ENCODE measurements around the gene SNX15.

SNX15 gene

GRCh38 chr11:65064847-65065240, 37.6 kb downstream of the SNX15 start:
- DNase-seq (ENCODE audit: extremely low read depth, insufficient read length), result no peak
- TF ChIP-seq, protein P1, sequence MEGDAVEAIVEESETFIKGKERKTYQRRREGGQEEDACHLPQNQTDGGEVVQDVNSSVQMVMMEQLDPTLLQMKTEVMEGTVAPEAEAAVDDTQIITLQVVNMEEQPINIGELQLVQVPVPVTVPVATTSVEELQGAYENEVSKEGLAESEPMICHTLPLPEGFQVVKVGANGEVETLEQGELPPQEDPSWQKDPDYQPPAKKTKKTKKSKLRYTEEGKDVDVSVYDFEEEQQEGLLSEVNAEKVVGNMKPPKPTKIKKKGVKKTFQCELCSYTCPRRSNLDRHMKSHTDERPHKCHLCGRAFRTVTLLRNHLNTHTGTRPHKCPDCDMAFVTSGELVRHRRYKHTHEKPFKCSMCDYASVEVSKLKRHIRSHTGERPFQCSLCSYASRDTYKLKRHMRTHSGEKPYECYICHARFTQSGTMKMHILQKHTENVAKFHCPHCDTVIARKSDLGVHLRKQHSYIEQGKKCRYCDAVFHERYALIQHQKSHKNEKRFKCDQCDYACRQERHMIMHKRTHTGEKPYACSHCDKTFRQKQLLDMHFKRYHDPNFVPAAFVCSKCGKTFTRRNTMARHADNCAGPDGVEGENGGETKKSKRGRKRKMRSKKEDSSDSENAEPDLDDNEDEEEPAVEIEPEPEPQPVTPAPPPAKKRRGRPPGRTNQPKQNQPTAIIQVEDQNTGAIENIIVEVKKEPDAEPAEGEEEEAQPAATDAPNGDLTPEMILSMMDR (IDR thresholded peaks at IDR 0.05; ENCODE audit: insufficient read depth, low read length, poor library complexity, severe bottlenecking), result no peak
- Histone ChIP-seq H3K27me3 (replicated peaks; ENCODE audit: control insufficient read depth, insufficient read depth, low read length) (no peaks in the 10 kb centered on the region), H3K36me3 (ENCODE audit: control insufficient read depth, insufficient read depth, low read length) (no peaks in the 10 kb centered on the region), H3K4me3 (replicated peaks; ENCODE audit: low read depth, low read length) (no peak overlapping the region)

DNA sequence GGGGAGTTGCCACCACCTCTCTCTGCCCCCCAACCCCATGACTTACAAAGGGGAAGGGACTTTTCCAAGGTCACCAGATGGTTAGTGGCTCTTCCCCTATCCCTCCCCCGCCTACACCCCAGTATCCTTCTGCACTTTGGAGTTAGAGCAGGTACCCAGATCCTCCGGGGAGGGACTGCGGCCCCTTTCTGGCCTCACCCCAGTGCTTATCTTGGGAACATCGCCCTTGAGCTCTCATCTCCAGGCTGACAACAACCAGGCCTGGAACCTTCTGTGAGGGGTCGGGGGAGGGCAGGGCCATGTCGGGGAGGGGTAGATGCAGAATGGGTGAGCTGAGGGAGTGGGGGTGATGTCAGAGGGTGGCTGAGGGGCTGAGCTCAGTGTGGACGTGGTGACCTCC, 38.6 kb downstream of the SNX15 start:
- no peak for DNase-seq (ENCODE audit: extremely low read depth, insufficient read length)
- Histone ChIP-seq H3K27me3 (replicated peaks; ENCODE audit: control insufficient read depth, insufficient read depth, low read length) (no peaks in the 10 kb centered on the region), H3K36me3 (ENCODE audit: control insufficient read depth, insufficient read depth, low read length) (no peaks in the 10 kb centered on the region), H3K4me3 (replicated peaks; ENCODE audit: low read depth, low read length) (no peak overlapping the region)
- TF ChIP-seq, protein P1 (IDR thresholded peaks at IDR 0.05; ENCODE audit: insufficient read depth, low read length, poor library complexity, severe bottlenecking), result no peak

GRCh38 chr11:65066315-65066714, 39.1 kb downstream of the SNX15 start:
- no peaks in the 10 kb centered on the region for H3K27me3 ChIP-seq (replicated peaks; ENCODE audit: control insufficient read depth, insufficient read depth, low read length)
- TF ChIP-seq, protein P1 (IDR thresholded peaks at IDR 0.05; ENCODE audit: insufficient read depth, low read length, poor library complexity, severe bottlenecking), result no peak
- no peaks in the 10 kb centered on the region for H3K36me3 ChIP-seq (ENCODE audit: control insufficient read depth, insufficient read depth, low read length)
- H3K4me3 ChIP-seq (replicated peaks; ENCODE audit: low read depth, low read length), result no peak overlapping the region
- no peak for DNase-seq (ENCODE audit: extremely low read depth, insufficient read length)

DNA sequence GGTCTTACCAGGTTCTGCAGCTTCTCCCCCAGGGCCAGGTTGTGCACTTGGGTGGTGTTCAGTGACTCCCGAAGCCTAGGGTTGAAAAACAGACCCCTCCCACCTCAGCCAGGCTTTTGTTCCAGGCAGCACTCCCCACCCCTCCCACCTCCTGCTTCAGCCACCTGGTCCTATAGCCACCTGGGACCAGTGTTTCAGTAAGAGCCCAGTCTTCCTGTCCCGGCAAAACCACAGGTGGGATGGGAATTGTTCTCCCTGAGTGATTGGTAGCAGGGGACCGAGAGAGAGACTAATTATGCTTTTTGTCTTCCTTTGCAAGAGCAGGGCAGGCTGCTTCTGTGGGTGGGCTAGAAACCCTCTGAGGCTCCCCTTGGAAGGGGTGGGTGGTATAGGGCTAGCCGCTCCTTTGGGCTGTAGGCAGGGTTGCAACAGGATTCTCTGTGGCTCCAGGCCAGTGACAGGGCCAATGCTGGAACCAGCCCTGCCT, 39.6 kb downstream of the SNX15 start:
- Histone ChIP-seq H3K4me3 (replicated peaks; ENCODE audit: low read depth, low read length) (no peak overlapping the region), H3K36me3 (ENCODE audit: control insufficient read depth, insufficient read depth, low read length) (no peaks in the 10 kb centered on the region), H3K27me3 (replicated peaks; ENCODE audit: control insufficient read depth, insufficient read depth, low read length) (no peaks in the 10 kb centered on the region)
- TF ChIP-seq, protein P1 (IDR thresholded peaks at IDR 0.05; ENCODE audit: insufficient read depth, low read length, poor library complexity, severe bottlenecking), result no peak
- no peak for DNase-seq (ENCODE audit: extremely low read depth, insufficient read length)

DNA sequence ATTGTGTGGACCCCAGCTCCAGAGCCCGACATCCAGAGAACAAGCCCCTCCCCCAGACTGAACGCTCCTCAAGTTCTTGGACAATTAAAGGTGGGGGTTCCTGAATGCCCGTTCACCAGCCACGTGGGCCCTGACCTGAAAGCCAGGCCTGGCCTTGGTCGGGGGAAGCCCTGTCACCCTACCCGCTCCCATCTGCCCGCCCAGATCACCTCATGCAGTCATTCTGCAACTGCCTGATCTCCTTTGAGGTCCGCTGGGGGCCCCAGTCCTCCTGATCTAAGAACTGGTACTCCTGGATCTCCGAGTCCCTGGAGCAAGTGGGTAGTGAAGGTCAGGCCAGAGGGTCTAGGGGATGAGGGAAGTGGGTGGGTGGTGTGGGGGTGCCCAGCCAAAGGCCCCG, 40.2 kb downstream of the SNX15 start:
- Histone ChIP-seq H3K27me3 (replicated peaks; ENCODE audit: control insufficient read depth, insufficient read depth, low read length) (no peaks in the 10 kb centered on the region), H3K4me3 (replicated peaks; ENCODE audit: low read depth, low read length) (no peak overlapping the region), H3K36me3 (ENCODE audit: control insufficient read depth, insufficient read depth, low read length) (no peaks in the 10 kb centered on the region)
- DNase-seq (ENCODE audit: extremely low read depth, insufficient read length), result peak; percentile 60
- TF ChIP-seq, protein P1 (IDR thresholded peaks at IDR 0.05; ENCODE audit: insufficient read depth, low read length, poor library complexity, severe bottlenecking), result no peak

GRCh38 chr11:65069217-65069616, 42.0 kb downstream of the SNX15 start:
- no peak for DNase-seq (ENCODE audit: extremely low read depth, insufficient read length)
- TF ChIP-seq, protein P1 (IDR thresholded peaks at IDR 0.05; ENCODE audit: insufficient read depth, low read length, poor library complexity, severe bottlenecking), result no peak

More at GRCh38 chr11:65069217-65069616, 42.0 kb downstream of the SNX15 start:
- Histone ChIP-seq H3K4me3 (replicated peaks; ENCODE audit: low read depth, low read length) (no peak overlapping the region), H3K36me3 (ENCODE audit: control insufficient read depth, insufficient read depth, low read length) (no peaks in the 10 kb centered on the region), H3K27me3 (replicated peaks; ENCODE audit: control insufficient read depth, insufficient read depth, low read length) (no peaks in the 10 kb centered on the region)
